HG02840 (cell line): ENCODE data around the gene CEL.
"Not testable (repeated sequence)": the region's sequence is repeated elsewhere in the genome, so short reads cannot be mapped to it uniquely, and the experiment has no call there.

Experiments used
- ATAC-seq: cut with Tn5 transposase; IDR thresholded peaks from one replicate; pipeline ENCODE4 v1.9.1; 2021; ENCODE audit warnings: mild to moderate bottlenecking, moderate library complexity, moderate number of reproducible peaks; ENCODE audit not compliant: unreplicated experiment, low FRiP score

CEL gene

GRCh38 chr9:133080786-133081779 lies 19.3 kb downstream of the CEL start:
- ATAC-seq = not testable (repeated sequence)

GRCh38 chr9:133081957-133082644 lies 20.3 kb downstream of the CEL start:
- ATAC-seq = not testable (repeated sequence)

GRCh38 chr9:133083688-133084087 lies 21.9 kb downstream of the CEL start:
- not testable (repeated sequence) for ATAC-seq

GRCh38 chr9:133086212-133086860 lies 24.6 kb downstream of the CEL start:
- not testable (repeated sequence) for ATAC-seq

- ATAC-seq = no peak
These were observed 25.1 kb downstream of the CEL start for GRCh38 chr9:133086894-133087293.

GRCh38 chr9:133087429-133088145 lies 25.8 kb downstream of the CEL start:
- ATAC-seq = no peak

GRCh38 chr9:133088146-133088750 lies 26.5 kb downstream of the CEL start:
- ATAC-seq = no peak

GRCh38 chr9:133088756-133089155 lies 27.0 kb downstream of the CEL start:
- ATAC-seq = no peak

- ATAC-seq = no peak
These were observed 27.5 kb downstream of the CEL start for GRCh38 chr9:133089271-133089671.

GRCh38 chr9:133090187-133090586 lies 28.4 kb downstream of the CEL start:
- ATAC-seq = no peak

GRCh38 chr9:133090752-133091385 lies 29.1 kb downstream of the CEL start:
- ATAC-seq = no peak

GRCh38 chr9:133094351-133094750 lies 32.6 kb downstream of the CEL start:
- ATAC-seq = not testable (repeated sequence)

GRCh38 chr9:133094842-133095393 lies 33.1 kb downstream of the CEL start:
- no peak for ATAC-seq

GRCh38 chr9:133098104-133098754 lies 36.4 kb downstream of the CEL start:
- ATAC-seq = no peak

- no peak for ATAC-seq
These were observed 37.1 kb downstream of the CEL start for GRCh38 chr9:133098871-133099270.

- no peak for ATAC-seq
These were observed 38.1 kb downstream of the CEL start for GRCh38 chr9:133099726-133100505.

GRCh38 chr9:133100506-133101355 lies 39.0 kb downstream of the CEL start:
- ATAC-seq = no peak
